WTC11 (cell line): ENCODE results near the gene PLCB3.

Experiments
- CREM ChIP-seq: sonication (generic); formaldehyde crosslinking; IDR thresholded peaks from 2 replicates; pipeline ENCODE4 v1.8.1; 2022; ENCODE audit warnings: mild to moderate bottlenecking, missing genetic modification reagents, moderate library complexity
- JUN ChIP-seq: sonication (generic); formaldehyde crosslinking; IDR thresholded peaks from 2 replicates; pipeline ENCODE4 v1.8.0; 2023; ENCODE audit warnings: mild to moderate bottlenecking, missing genetic modification reagents
- NFE2L1 ChIP-seq: sonication (generic); formaldehyde crosslinking; IDR thresholded peaks from 2 replicates; pipeline ENCODE4 v1.8.1; 2023; ENCODE audit warnings: missing genetic modification reagents
- ZNF423 ChIP-seq: fragments of 250-450 bp; sonication (Bioruptor Pico); IDR thresholded peaks from 2 replicates; pipeline ENCODE4 v2.1.2; 2022; ENCODE audit warnings: mild to moderate bottlenecking, moderate library complexity
- TF ChIP-seq, protein P1 (sequence below): fragments of 200-600 bp; IDR thresholded peaks from 2 replicates; pipeline ENCODE4 v1.8.0; 2022; ENCODE audit warnings: antibody characterized with exemption
- TF ChIP-seq, protein P2 (sequence below): sonication (generic); formaldehyde crosslinking; IDR thresholded peaks from 2 replicates; pipeline ENCODE4 v1.8.0; 2022; ENCODE audit warnings: mild to moderate bottlenecking, missing genetic modification reagents
- TF ChIP-seq, protein P3 (sequence below): sonication (generic); formaldehyde crosslinking; IDR thresholded peaks from 2 replicates; pipeline ENCODE4 v1.8.1; 2023; ENCODE audit warnings: mild to moderate bottlenecking, missing genetic modification reagents, moderate library complexity

DNA sequence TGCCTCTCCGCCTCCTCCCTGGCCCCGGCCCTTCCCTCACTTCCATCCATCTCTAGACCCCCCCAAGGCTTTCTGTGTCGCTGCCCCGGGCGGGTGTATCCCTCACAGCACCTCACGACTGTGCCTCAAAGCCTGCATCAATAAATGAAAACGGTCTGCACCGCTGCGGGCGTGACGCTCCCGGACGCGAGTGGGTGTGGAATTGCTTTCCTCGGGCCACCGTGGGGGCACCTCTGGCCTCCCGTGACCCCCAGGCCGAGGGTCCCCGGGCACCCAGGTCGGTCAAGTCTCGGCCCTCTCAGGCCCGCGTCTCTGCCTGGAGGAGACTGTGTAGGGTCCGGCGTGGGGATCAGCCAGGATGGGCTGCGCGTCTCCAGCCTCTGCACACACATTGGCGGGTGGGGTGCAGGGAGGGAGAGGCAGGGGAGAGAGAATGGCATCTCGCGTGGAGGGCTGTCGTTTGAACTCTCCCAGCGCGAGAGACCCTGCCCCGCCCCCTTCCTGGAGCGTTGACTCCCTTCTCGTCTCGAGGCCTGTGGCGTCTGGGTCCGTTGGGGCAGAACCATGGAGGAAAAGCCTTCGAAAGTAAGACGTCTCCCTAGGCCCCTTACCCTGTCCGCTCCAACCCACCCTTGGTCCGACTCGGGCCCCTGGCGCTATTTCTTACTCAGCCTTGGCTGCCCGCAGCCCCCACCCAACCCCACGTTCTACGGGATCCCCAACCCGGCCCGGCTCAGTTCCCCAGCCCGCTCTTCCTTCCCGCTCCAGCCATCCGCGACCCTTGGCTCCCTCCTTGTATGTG lies 48.7 kb downstream of the PLCB3 start, which contains the start of gene CATSPERZ:
- TF ChIP-seq CREM (CRISPR knock-in tag) (no peak), ZNF423 (no peak), JUN (no peak), NFE2L1 (CRISPR knock-in tag) (0 out of 2 replicates have a peak, but pooled peaks have one; percentile 36)
- TF ChIP-seq, protein P1, sequence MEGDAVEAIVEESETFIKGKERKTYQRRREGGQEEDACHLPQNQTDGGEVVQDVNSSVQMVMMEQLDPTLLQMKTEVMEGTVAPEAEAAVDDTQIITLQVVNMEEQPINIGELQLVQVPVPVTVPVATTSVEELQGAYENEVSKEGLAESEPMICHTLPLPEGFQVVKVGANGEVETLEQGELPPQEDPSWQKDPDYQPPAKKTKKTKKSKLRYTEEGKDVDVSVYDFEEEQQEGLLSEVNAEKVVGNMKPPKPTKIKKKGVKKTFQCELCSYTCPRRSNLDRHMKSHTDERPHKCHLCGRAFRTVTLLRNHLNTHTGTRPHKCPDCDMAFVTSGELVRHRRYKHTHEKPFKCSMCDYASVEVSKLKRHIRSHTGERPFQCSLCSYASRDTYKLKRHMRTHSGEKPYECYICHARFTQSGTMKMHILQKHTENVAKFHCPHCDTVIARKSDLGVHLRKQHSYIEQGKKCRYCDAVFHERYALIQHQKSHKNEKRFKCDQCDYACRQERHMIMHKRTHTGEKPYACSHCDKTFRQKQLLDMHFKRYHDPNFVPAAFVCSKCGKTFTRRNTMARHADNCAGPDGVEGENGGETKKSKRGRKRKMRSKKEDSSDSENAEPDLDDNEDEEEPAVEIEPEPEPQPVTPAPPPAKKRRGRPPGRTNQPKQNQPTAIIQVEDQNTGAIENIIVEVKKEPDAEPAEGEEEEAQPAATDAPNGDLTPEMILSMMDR, result no peak
- TF ChIP-seq, protein P2, sequence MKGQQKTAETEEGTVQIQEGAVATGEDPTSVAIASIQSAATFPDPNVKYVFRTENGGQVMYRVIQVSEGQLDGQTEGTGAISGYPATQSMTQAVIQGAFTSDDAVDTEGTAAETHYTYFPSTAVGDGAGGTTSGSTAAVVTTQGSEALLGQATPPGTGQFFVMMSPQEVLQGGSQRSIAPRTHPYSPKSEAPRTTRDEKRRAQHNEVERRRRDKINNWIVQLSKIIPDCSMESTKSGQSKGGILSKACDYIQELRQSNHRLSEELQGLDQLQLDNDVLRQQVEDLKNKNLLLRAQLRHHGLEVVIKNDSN (CRISPR knock-in tag), result no peak
- TF ChIP-seq, protein P3, sequence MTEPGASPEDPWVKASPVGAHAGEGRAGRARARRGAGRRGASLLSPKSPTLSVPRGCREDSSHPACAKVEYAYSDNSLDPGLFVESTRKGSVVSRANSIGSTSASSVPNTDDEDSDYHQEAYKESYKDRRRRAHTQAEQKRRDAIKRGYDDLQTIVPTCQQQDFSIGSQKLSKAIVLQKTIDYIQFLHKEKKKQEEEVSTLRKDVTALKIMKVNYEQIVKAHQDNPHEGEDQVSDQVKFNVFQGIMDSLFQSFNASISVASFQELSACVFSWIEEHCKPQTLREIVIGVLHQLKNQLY (CRISPR knock-in tag), result no peak
